MCF 10A (cell line): Measurements from ENCODE around the gene ARHGEF17. TPM values are rescaled to one million over a fixed set of nuclear protein-coding genes. Genes with fewer than 3 reads are reported as not detected.

ENCODE experiments used
- BruUV-seq: library from RNA; stranded (reverse); fragments of 400-500 nt; replicated peaks from 2 replicates; lab custom pipeline; 2021; lab: Mats Ljungman, UMichigan
- CTCF ChIA-PET: fragments of 300-600 bp; sonication (Branson Sonifier 250); formaldehyde crosslinking; extraction: SDS; loops from one replicate; lab custom pipeline; 2021; ENCODE audit warnings: antibody characterized with exemption, inconsistent platforms; lab: Yijun Ruan, JAX
- POLR2A ChIA-PET: fragments of 300-600, 350-650 bp; sonication (Branson Sonifier 250); formaldehyde crosslinking; extraction: SDS; loops from one replicate; lab custom pipeline; 2020; ENCODE audit warnings: antibody characterized with exemption, inconsistent platforms; lab: Yijun Ruan, JAX
- DNase-seq: peaks from one replicate; pipeline ENCODE4 v3.0.0-alpha.2; 2018; ENCODE audit not compliant: unreplicated experiment
- H3K27ac Mint-ChIP-seq: one replicate; pipeline ENCODE4 v1.8.0; 2022; ENCODE audit warnings: mild to moderate bottlenecking, low read depth, mixed read lengths; ENCODE audit not compliant: unreplicated experiment
- H3K27me3 Mint-ChIP-seq: one replicate; pipeline ENCODE4 v1.8.0; 2022; ENCODE audit warnings: mixed read lengths; ENCODE audit not compliant: insufficient read depth, unreplicated experiment
- H3K36me3 Mint-ChIP-seq: one replicate; pipeline ENCODE4 v1.8.0; 2022; ENCODE audit warnings: mild to moderate bottlenecking, moderate library complexity, mixed read lengths; ENCODE audit not compliant: insufficient read depth, unreplicated experiment
- H3K4me1 Mint-ChIP-seq: one replicate; pipeline ENCODE4 v1.8.0; 2022; ENCODE audit warnings: mixed read lengths; ENCODE audit not compliant: insufficient read depth, unreplicated experiment
- H3K4me3 Mint-ChIP-seq: one replicate; pipeline ENCODE4 v1.8.0; 2022; ENCODE audit warnings: mild to moderate bottlenecking, moderate library complexity, mixed read lengths; ENCODE audit not compliant: unreplicated experiment
- H3K9me3 Mint-ChIP-seq: one replicate; pipeline ENCODE4 v1.8.0; 2022; ENCODE audit warnings: mixed read lengths; ENCODE audit not compliant: unreplicated experiment
- intact Hi-C: fragments of 100-400 bp; cut with micrococcal nuclease; formaldehyde crosslinking; loops from 2 replicates; pipeline ENCODE4 v1.14.1; 2022
- total RNA-seq: library from RNA; stranded (reverse); gene quantifications from 2 replicates; pipeline ENCODE4 v1.2.3, GENCODE V29; 2022
- TF ChIP-seq, protein P1 (sequence below): fragments of 200-600 bp; IDR thresholded peaks from one replicate; pipeline ENCODE4 v1.8.0; 2022; ENCODE audit warnings: antibody characterized with exemption, mild to moderate bottlenecking; ENCODE audit not compliant: unreplicated experiment

The ARHGEF17 gene
- total RNA-seq, 1 experiment from 2014 or later = 27.6 TPM

DNA sequence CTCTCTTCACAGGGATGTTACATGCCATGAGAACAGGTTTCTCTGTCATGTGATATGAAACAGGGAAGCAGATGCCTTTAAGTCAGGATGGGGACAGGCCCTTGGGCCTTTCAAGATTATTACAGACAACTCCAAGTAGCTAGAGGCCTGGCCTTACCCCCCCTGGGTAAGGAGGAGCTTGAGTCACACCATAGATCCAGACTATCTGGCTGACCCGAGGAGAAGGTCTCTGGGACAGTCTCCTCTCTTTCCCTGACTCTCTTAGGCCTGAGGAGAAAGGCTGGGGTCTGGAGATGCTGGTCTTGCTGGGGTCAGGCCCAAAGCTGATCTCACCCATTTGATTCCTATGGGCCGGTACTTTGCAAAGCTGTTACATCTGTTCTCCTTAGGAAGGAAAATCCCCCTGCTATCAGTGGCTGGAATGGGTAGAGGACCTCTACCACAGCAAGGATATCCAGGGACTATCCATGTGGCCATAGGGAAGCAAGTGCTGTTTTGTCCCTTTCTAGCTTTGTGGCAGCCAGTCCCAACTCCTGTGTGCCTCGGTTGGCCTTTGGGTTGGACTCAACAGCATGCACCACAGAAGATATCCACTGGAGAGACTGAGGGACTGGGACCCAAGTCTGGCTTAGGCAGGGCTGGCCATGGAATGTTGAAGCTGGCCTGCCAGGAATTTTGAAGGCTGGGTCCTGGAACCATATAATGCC lies 93.3 kb downstream of the ARHGEF17 start:
- intact Hi-C loops = loop anchor here (5.0 kb wide), 1 partner anchor 531 kb away; no protein-coding TSS in a partner anchor
- Mint-ChIP-seq H3K9me3 (no peaks in the 10 kb centered on the region), H3K27me3 (no peaks in the 10 kb centered on the region), H3K36me3 (no peaks in the 10 kb centered on the region), H3K4me3 (no peak overlapping the region), H3K4me1 (no peaks in the 10 kb centered on the region), H3K27ac (no peak overlapping the region)
- TF ChIP-seq, protein P1, sequence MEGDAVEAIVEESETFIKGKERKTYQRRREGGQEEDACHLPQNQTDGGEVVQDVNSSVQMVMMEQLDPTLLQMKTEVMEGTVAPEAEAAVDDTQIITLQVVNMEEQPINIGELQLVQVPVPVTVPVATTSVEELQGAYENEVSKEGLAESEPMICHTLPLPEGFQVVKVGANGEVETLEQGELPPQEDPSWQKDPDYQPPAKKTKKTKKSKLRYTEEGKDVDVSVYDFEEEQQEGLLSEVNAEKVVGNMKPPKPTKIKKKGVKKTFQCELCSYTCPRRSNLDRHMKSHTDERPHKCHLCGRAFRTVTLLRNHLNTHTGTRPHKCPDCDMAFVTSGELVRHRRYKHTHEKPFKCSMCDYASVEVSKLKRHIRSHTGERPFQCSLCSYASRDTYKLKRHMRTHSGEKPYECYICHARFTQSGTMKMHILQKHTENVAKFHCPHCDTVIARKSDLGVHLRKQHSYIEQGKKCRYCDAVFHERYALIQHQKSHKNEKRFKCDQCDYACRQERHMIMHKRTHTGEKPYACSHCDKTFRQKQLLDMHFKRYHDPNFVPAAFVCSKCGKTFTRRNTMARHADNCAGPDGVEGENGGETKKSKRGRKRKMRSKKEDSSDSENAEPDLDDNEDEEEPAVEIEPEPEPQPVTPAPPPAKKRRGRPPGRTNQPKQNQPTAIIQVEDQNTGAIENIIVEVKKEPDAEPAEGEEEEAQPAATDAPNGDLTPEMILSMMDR = no peak
- POLR2A ChIA-PET = interaction anchor here (0.5 to 0.7 kb wide), 3 partner anchors 24 to 1779 kb away, joined by 3 to 4 read pairs (median 3); no protein-coding TSS in a partner anchor
- no peak for DNase-seq
- CTCF ChIA-PET = interaction anchor here (0.6 to 1.6 kb wide), 8 partner anchors 8 to 258 kb away, joined by 3 to 6 read pairs (median 4); no protein-coding TSS in a partner anchor
- BruUV-seq = no TSS peak

- intact Hi-C loops = loop anchor here (5.0 kb wide), 1 partner anchor 530 kb away; no protein-coding TSS in a partner anchor
- no TSS peak for BruUV-seq
- TF ChIP-seq, protein P1 = no peak
- no peak overlapping the region for H3K27ac Mint-ChIP-seq
- ChIA-PET CTCF (interaction anchor here (0.6 to 2.4 kb wide), 8 partner anchors 9 to 258 kb away, joined by 3 to 13 read pairs (median 4); no protein-coding TSS in a partner anchor), POLR2A (interaction anchor here (0.5 kb wide), 1 partner anchor 25 kb away, joined by 3 read pairs; no protein-coding TSS in a partner anchor)
- no peaks in the 10 kb centered on the region for H3K4me1 Mint-ChIP-seq
- H3K36me3 Mint-ChIP-seq = no peaks in the 10 kb centered on the region
- H3K27me3 Mint-ChIP-seq = no peaks in the 10 kb centered on the region
- H3K9me3 Mint-ChIP-seq = no peaks in the 10 kb centered on the region
- H3K4me3 Mint-ChIP-seq = no peak overlapping the region
- DNase-seq = no peak
Measured at GRCh38 chr11:73401924-73402833, 94.1 kb downstream of the ARHGEF17 start.

DNA sequence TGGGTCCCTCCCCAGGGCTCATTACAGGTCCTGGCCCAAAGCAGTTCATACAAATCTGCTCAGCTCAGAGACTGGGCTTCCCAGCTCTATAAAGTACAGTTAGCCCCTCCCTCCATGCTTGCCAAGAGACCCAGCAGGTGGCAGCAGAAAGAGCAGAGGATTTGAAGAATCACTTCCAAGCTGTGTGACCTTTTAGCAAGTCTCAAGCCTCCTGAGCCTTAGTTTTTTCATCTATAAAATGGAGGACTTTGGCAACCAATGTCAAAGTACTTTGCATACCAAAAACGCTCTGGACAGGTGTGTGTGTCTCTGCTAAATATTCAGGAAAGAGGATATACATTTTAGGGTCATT lies 94.7 kb downstream of the ARHGEF17 start:
- DNase-seq = peak; percentile 17
- no TSS peak for BruUV-seq
- H3K4me1 Mint-ChIP-seq = no peaks in the 10 kb centered on the region
- intact Hi-C loops = loop anchor here (5.0 kb wide), 1 partner anchor 529 kb away; no protein-coding TSS in a partner anchor
- ChIA-PET POLR2A (no interaction called here), CTCF (interaction anchor here (0.6 to 2.4 kb wide), 6 partner anchors 45 to 258 kb away, joined by 3 to 13 read pairs (median 3); no protein-coding TSS in a partner anchor)
- no peak overlapping the region for H3K27ac Mint-ChIP-seq
- no peak overlapping the region for H3K4me3 Mint-ChIP-seq
- no peaks in the 10 kb centered on the region for H3K36me3 Mint-ChIP-seq
- TF ChIP-seq, protein P1 = peak; percentile 17
- no peaks in the 10 kb centered on the region for H3K9me3 Mint-ChIP-seq
- H3K27me3 Mint-ChIP-seq = no peaks in the 10 kb centered on the region
